Neural progenitor cell (in vitro differentiated cells): Measurements from ENCODE around the gene TRPM3. TPM values are rescaled to one million over a fixed set of nuclear protein-coding genes. Genes with fewer than 3 reads are reported as not detected.

ENCODE experiments used
- DNase-seq: peaks from one replicate; pipeline ENCODE4 v3.0.0-alpha.2; 2016; ENCODE audit warnings: low spot score
- H2AFZ ChIP-seq: fragments of 200-600 bp; sonication (generic); replicated peaks from 2 replicates; pipeline ENCODE4 v1.6.1; 2016; ENCODE audit warnings: antibody characterized with exemption
- H3F3A ChIP-seq: fragments of 200-600 bp; sonication (generic); 2 replicates; pipeline ENCODE4 v1.6.1; 2016; ENCODE audit warnings: antibody characterized with exemption, low read depth
- H3K27ac ChIP-seq: fragments of 200-600 bp; sonication (generic); 2 replicates; pipeline ENCODE4 v1.5.1; 2016; ENCODE audit warnings: mild to moderate bottlenecking
- H3K27me3 ChIP-seq: fragments of 200-600 bp; sonication (generic); 2 replicates; pipeline ENCODE4 v1.6.1; 2016; ENCODE audit warnings: mild to moderate bottlenecking, moderate library complexity
- H3K36me3 ChIP-seq: fragments of 200-600 bp; sonication (generic); 2 replicates; pipeline ENCODE4 v1.5.1; 2016
- H3K4me1 ChIP-seq: fragments of 200-600 bp; sonication (generic); 2 replicates; pipeline ENCODE4 v1.6.1; 2016; ENCODE audit warnings: mixed run types
- H3K4me2 ChIP-seq: fragments of 200-600 bp; sonication (generic); 2 replicates; pipeline ENCODE4 v1.6.1; 2016
- H3K4me3 ChIP-seq: fragments of 200-600 bp; sonication (generic); 2 replicates; pipeline ENCODE4 v1.5.1; 2016
- H3K79me2 ChIP-seq: fragments of 200-600 bp; sonication (generic); 2 replicates; pipeline ENCODE4 v1.6.1; 2016; ENCODE audit warnings: low read depth
- H3K9ac ChIP-seq: fragments of 200-600 bp; sonication (generic); 2 replicates; pipeline ENCODE4 v1.6.1; 2016
- H3K9me3 ChIP-seq: fragments of 200-600 bp; sonication (generic); 2 replicates; pipeline ENCODE4 v1.5.1; 2016; ENCODE audit warnings: low read depth
- H4K20me1 ChIP-seq: fragments of 200-600 bp; sonication (generic); 2 replicates; pipeline ENCODE4 v1.6.1; 2016; ENCODE audit warnings: low read depth
- H3K27ac Mint-ChIP-seq: 3 replicates; pipeline ENCODE4 v1.8.0; 2021; ENCODE audit warnings: mixed read lengths
- H3K27me3 Mint-ChIP-seq: 2 replicates; pipeline ENCODE4 v1.8.0; 2022; ENCODE audit warnings: low read depth, mild to moderate bottlenecking, inconsistent platforms, moderate library complexity, mixed read lengths; ENCODE audit not compliant: insufficient read depth
- H3K36me3 Mint-ChIP-seq: 3 replicates; pipeline ENCODE4 v1.8.0; 2021; ENCODE audit warnings: mixed read lengths
- H3K4me1 Mint-ChIP-seq: 3 replicates; pipeline ENCODE4 v1.8.0; 2021; ENCODE audit warnings: mixed read lengths
- H3K4me3 Mint-ChIP-seq: 3 replicates; pipeline ENCODE4 v1.8.0; 2021; ENCODE audit warnings: mild to moderate bottlenecking, moderate library complexity, mixed read lengths
- H3K9me3 Mint-ChIP-seq: 3 replicates; pipeline ENCODE4 v1.8.0; 2020; ENCODE audit warnings: mixed read lengths
- CTCF ChIP-seq: fragments of 200-600 bp; sonication (generic); IDR thresholded peaks from 2 replicates; pipeline ENCODE4 v1.5.1; 2017; ENCODE audit warnings: antibody characterized with exemption, mild to moderate bottlenecking
- EZH2 ChIP-seq: fragments of 200-600 bp; sonication (generic); IDR thresholded peaks from 2 replicates; pipeline ENCODE4 v1.6.1; 2017; ENCODE audit warnings: antibody characterized with exemption, mild to moderate bottlenecking, moderate library complexity
- EZH2phosphoT487 ChIP-seq: fragments of 200-600 bp; sonication (generic); IDR thresholded peaks from 2 replicates; pipeline ENCODE4 v1.6.1; 2017; ENCODE audit warnings: antibody characterized with exemption
- total RNA-seq: library from RNA; depleted of rRNA; stranded (reverse); fragments of >200 nt; gene quantifications from 2 replicates; pipeline ENCODE4 v1.2.3, GENCODE V29; 2015; ENCODE audit warnings: low replicate concordance

Gene TRPM3
- total RNA-seq, 1 donor from 2014 or later = 37.2 TPM

GRCh38 chr9:70983723-70984295, 137.6 kb downstream of the TRPM3 start:
- Mint-ChIP-seq H3K4me3 (no peak overlapping the region), H3K27ac (no peak overlapping the region), H3K9me3 (peaks cover 9% of the 10 kb centered on the region), H3K36me3 (peaks cover 18% of the 10 kb centered on the region), H3K4me1 (peaks cover 6% of the 10 kb centered on the region), H3K27me3 (no peaks in the 10 kb centered on the region)
- TF ChIP-seq CTCF (no peak), EZH2 (no peak), EZH2phosphoT487 (no peak)
- Histone ChIP-seq H3K4me1 (peaks cover 13% of the 10 kb centered on the region), H4K20me1 (no peaks in the 10 kb centered on the region), H3K9me3 (no peaks in the 10 kb centered on the region), H3K79me2 (peaks cover 24% of the 10 kb centered on the region), H3K4me3 (no peak overlapping the region), H3K36me3 (peaks cover 11% of the 10 kb centered on the region), H3K4me2 (no peak overlapping the region), H2AFZ (no peak overlapping the region), H3K27me3 (no peaks in the 10 kb centered on the region), H3K27ac (no peak overlapping the region), H3K9ac (no peak overlapping the region), H3F3A (no peaks in the 10 kb centered on the region)
- DNase-seq = no peak

- H3K27ac Mint-ChIP-seq = no peak overlapping the region
- Histone ChIP-seq H3K79me2 (peaks cover 21% of the 10 kb centered on the region), H3K9me3 (no peaks in the 10 kb centered on the region), H3K9ac (no peak overlapping the region), H3K36me3 (peaks cover 11% of the 10 kb centered on the region), H3F3A (no peaks in the 10 kb centered on the region), H3K27ac (no peak overlapping the region), H2AFZ (no peak overlapping the region), H3K4me1 (peaks cover 6% of the 10 kb centered on the region), H3K27me3 (no peaks in the 10 kb centered on the region), H4K20me1 (no peaks in the 10 kb centered on the region), H3K4me3 (no peak overlapping the region), H3K4me2 (no peak overlapping the region)
- peaks cover 9% of the 10 kb centered on the region for H3K9me3 Mint-ChIP-seq
- no peak for TF ChIP-seq CTCF
- no peak for TF ChIP-seq EZH2phosphoT487
- no peak for TF ChIP-seq EZH2
- no peak for DNase-seq
- no peaks in the 10 kb centered on the region for H3K27me3 Mint-ChIP-seq
- H3K36me3 Mint-ChIP-seq = peaks cover 22% of the 10 kb centered on the region
- H3K4me1 Mint-ChIP-seq = peaks cover 8% of the 10 kb centered on the region
- no peak overlapping the region for H3K4me3 Mint-ChIP-seq
Observed at GRCh38 chr9:70981312-70981711, 140.1 kb downstream of the TRPM3 start.

DNA sequence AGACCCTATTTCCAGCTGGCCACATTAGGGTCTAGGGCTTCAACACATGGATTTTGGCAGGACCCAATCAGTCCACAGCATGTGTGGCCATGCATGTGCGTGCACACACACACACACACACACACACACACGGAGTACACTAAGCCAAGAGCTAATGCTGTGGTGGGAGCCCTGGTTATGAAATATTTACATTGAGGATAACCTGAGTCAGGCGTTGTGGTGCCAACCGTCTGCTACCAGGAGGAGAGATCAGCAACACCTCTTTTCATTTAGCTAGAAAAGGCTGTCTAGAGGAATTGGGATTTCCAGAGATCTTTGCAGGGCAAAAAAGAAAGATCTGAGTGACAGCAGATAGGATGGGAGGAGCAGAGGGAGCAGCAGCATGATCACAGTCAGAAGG, 141.5 kb downstream of the TRPM3 start:
- H3K27me3 ChIP-seq = no peaks in the 10 kb centered on the region
- no peak overlapping the region for H2AFZ ChIP-seq
- H3K36me3 ChIP-seq = peaks cover 4% of the 10 kb centered on the region
- no peaks in the 10 kb centered on the region for H3K9me3 ChIP-seq
- no peak overlapping the region for H3K4me3 ChIP-seq
- peaks cover 6% of the 10 kb centered on the region for H3K4me1 ChIP-seq
- Mint-ChIP-seq H3K27ac (peak overlapping the region; percentile 61), H3K9me3 (peaks cover 9% of the 10 kb centered on the region), H3K4me3 (no peak overlapping the region), H3K27me3 (no peaks in the 10 kb centered on the region), H3K36me3 (peaks cover 21% of the 10 kb centered on the region), H3K4me1 (peaks cover 8% of the 10 kb centered on the region)
- no peak overlapping the region for H3K9ac ChIP-seq
- no peaks in the 10 kb centered on the region for H3F3A ChIP-seq
- H3K79me2 ChIP-seq = peaks cover 29% of the 10 kb centered on the region
- no peaks in the 10 kb centered on the region for H4K20me1 ChIP-seq
- no peak overlapping the region for H3K27ac ChIP-seq
- no peak for TF ChIP-seq CTCF
- TF ChIP-seq EZH2 = no peak
- TF ChIP-seq EZH2phosphoT487 = no peak
- DNase-seq = no peak
- no peak overlapping the region for H3K4me2 ChIP-seq
